ENCODE data around the gene MEX3A.

Gene MEX3A

GRCh38 chr1:156100205-156100995 lies 18.1 kb upstream of the MEX3A start:
- no peak for TF ChIP-seq CTCF (IDR thresholded peaks at IDR 0.05; ENCODE audit: low read depth, low read length)
- DNase-seq (ENCODE audit: low read depth, low spot score) = no peak
- in situ Hi-C loops (cut with HindIII; ENCODE audit: low sequenced_read_pairs) = no loop called here
- H3K4me3 ChIP-seq (ENCODE audit: low read depth, low read length) = no peak overlapping the region

- in situ Hi-C loops (cut with HindIII; ENCODE audit: low sequenced_read_pairs) = no loop called here
These were observed 17.0 kb upstream of the MEX3A start for GRCh38 chr1:156099282-156099681.

DNA sequence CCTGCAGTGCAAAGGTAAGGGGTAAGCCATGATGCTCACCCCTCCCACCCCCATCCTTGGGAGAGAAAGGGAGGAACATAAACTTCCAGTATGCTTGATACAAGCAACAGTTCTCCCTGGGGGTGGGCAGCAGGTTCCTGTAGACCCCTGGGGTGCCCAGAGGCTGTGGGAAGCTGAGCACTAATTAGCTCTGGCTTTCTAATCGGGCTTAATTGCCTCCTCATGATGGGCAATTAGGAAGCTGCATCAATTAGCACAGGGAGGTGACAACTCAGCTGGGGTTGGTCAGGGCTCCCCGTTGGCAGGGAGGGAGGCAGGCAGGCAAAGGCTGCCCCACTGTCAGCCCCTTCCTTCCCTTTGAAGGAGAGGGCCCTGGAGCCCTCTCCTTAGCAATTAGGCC lies 16.5 kb upstream of the MEX3A start:
- no peak for DNase-seq (ENCODE audit: low read depth, low spot score)
- TF ChIP-seq CTCF (IDR thresholded peaks at IDR 0.05; ENCODE audit: low read depth, low read length) = no peak
- no peak overlapping the region for H3K4me3 ChIP-seq (ENCODE audit: low read depth, low read length)
- in situ Hi-C loops (cut with HindIII; ENCODE audit: low sequenced_read_pairs) = no loop called here

More at GRCh38 chr1:156099282-156099681, 17.0 kb upstream of the MEX3A start:
- DNase-seq (ENCODE audit: low read depth, low spot score) = no peak
- TF ChIP-seq CTCF (IDR thresholded peaks at IDR 0.05; ENCODE audit: low read depth, low read length) = no peak
- no peak overlapping the region for H3K4me3 ChIP-seq (ENCODE audit: low read depth, low read length)

- no peak for DNase-seq (ENCODE audit: low read depth, low spot score)
These were observed 15.4 kb upstream of the MEX3A start for GRCh38 chr1:156097499-156098178.

DNA sequence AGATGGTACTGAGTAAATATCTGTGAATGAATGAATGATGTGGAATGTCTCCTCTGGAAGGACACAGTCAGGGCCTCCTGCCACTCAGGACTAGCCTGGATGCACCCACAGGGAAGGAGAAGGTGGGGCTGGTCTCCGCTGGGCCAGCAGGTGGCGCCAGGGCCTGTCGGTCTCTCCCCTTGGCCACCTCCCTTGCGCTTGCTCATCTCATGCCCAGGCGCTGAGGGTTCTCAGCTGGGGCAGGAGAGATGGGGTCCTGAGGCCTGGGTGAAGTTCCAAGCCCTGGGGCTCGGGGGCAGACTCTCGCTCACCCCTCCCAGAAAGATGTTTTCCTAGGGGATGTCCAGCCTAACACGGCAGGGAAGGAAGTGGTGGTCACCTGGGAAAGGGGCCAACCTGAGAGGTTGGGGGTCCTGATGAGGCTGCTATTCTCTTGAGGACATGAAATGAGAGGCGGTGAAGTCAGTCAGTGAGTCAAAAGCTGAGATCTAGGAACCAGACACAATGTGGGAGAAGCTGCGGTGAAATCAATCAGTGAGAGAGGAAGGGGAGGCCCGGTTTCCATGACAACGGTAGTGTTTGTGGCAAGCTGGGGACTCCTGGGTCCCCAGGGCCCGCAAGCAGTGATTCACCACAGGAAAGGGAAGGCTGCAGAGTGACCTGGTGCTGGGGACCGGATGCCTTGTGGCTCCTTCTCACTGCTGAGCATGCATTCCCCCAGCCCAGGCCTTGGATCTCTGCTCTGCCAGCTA lies 14.6 kb upstream of the MEX3A start:
- no peak overlapping the region for H3K4me3 ChIP-seq (ENCODE audit: low read depth, low read length)
- DNase-seq (ENCODE audit: low read depth, low spot score) = peak; percentile 83
- peak; percentile 99 for TF ChIP-seq CTCF (IDR thresholded peaks at IDR 0.05; ENCODE audit: low read depth, low read length)
- in situ Hi-C loops (cut with HindIII; ENCODE audit: low sequenced_read_pairs) = no loop called here

More at GRCh38 chr1:156097499-156098178, 15.4 kb upstream of the MEX3A start:
- no peak for TF ChIP-seq CTCF (IDR thresholded peaks at IDR 0.05; ENCODE audit: low read depth, low read length)
- in situ Hi-C loops (cut with HindIII; ENCODE audit: low sequenced_read_pairs) = no loop called here
- H3K4me3 ChIP-seq (ENCODE audit: low read depth, low read length) = no peak overlapping the region

DNA sequence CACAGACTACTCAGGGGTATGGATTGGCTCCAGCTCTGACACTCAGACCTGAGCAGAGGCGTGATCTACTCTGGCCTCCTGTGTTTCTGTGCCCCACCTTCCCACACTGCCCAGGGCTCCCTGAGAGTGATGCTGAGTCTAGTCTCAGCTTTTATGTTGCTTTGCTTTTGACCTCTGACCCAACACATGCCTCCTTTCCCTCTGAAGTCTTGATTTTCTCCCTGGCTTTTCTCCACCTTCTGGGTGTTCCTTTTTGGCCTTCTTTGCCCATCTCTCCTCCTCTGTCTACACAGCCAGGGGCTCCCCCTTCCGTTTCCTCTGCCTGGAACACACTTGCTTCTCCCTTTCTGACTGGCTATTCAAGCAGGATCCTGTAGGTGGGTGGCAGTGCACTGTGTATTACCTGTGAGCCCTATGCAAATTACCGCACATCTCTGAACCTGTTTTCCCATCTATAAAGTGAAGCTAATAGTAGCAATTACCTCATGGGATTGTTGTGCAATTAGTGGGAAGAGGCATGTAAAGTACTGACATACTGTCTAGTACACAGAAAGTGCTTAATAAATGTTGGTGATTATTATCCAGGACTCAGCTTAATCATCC lies 13.7 kb upstream of the MEX3A start:
- TF ChIP-seq CTCF (IDR thresholded peaks at IDR 0.05; ENCODE audit: low read depth, low read length) = no peak
- in situ Hi-C loops (cut with HindIII; ENCODE audit: low sequenced_read_pairs) = no loop called here
- DNase-seq (ENCODE audit: low read depth, low spot score) = no peak
- H3K4me3 ChIP-seq (ENCODE audit: low read depth, low read length) = no peak overlapping the region
